Chondrocyte (in vitro differentiated cells): Measurements from ENCODE around the gene THOC1. TPM values are rescaled to one million over a fixed set of nuclear protein-coding genes. Genes with fewer than 3 reads are reported as not detected.
A peak's percentile ranks its signal among the peaks of the same experiment; 100 is the strongest.
"Not testable (repeated sequence)": the region's sequence is repeated elsewhere in the genome, so short reads cannot be mapped to it uniquely, and the experiment has no call there.

Experiments
- DNase-seq: peaks from one replicate; pipeline ENCODE4 v3.0.0; 2021; ENCODE audit warnings: mixed read lengths, low spot score
- H3K27ac Mint-ChIP-seq: one replicate; pipeline ENCODE4 v1.8.0; 2021; ENCODE audit warnings: mild to moderate bottlenecking, moderate library complexity, mixed read lengths; ENCODE audit not compliant: unreplicated experiment
- H3K27me3 Mint-ChIP-seq: 2 replicates; pipeline ENCODE4 v1.8.0; 2021; ENCODE audit warnings: low read depth, mixed read lengths
- H3K36me3 Mint-ChIP-seq: 2 replicates; pipeline ENCODE4 v1.8.0; 2021; ENCODE audit warnings: low read depth, mixed read lengths
- H3K4me1 Mint-ChIP-seq: 2 replicates; pipeline ENCODE4 v1.8.0; 2021; ENCODE audit warnings: low read depth, mild to moderate bottlenecking, mixed read lengths
- H3K4me3 Mint-ChIP-seq: one replicate; pipeline ENCODE4 v1.8.0; 2021; ENCODE audit warnings: mild to moderate bottlenecking, moderate library complexity, mixed read lengths; ENCODE audit not compliant: unreplicated experiment
- H3K9me3 Mint-ChIP-seq: 2 replicates; pipeline ENCODE4 v1.8.0; 2021; ENCODE audit warnings: low read depth, mixed read lengths
- total RNA-seq: library from RNA; stranded (reverse); gene quantifications from 3 replicates; pipeline ENCODE4 v1.2.1, GENCODE V29; 2021
- TF ChIP-seq, protein P1 (sequence below): fragments of 200-600 bp; sonication (generic); IDR thresholded peaks from 2 replicates; pipeline ENCODE4 v1.5.0; 2021; ENCODE audit warnings: antibody characterized with exemption, mild to moderate bottlenecking, moderate library complexity

Gene THOC1
- total RNA-seq, 1 donor from 2014 or later, result 19.9 TPM

DNA sequence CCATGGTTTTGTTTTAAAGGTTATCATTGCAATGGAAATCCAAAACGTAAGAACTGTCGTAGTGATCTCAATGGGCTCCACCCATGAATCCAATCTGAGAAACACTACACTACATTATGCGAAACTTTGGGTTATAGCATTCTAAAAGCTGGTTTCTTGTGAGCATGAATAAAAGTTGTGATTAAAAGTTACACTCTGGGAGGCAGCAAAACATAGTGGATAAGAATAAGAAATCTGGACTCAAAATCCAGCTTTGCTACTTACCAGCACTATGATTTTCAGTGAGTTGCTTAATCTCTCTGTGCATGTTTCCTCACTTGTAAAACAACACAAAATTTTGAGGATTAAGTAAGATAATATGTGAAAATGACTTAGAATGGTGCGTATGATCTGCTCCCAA lies 25.7 kb upstream of the THOC1 start:
- Mint-ChIP-seq H3K4me1 (peaks cover 17% of the 10 kb centered on the region), H3K27me3 (no peaks in the 10 kb centered on the region), H3K4me3 (no peak overlapping the region), H3K27ac (no peak overlapping the region), H3K9me3 (peaks cover 2% of the 10 kb centered on the region), H3K36me3 (no peaks in the 10 kb centered on the region)
- TF ChIP-seq, protein P1, sequence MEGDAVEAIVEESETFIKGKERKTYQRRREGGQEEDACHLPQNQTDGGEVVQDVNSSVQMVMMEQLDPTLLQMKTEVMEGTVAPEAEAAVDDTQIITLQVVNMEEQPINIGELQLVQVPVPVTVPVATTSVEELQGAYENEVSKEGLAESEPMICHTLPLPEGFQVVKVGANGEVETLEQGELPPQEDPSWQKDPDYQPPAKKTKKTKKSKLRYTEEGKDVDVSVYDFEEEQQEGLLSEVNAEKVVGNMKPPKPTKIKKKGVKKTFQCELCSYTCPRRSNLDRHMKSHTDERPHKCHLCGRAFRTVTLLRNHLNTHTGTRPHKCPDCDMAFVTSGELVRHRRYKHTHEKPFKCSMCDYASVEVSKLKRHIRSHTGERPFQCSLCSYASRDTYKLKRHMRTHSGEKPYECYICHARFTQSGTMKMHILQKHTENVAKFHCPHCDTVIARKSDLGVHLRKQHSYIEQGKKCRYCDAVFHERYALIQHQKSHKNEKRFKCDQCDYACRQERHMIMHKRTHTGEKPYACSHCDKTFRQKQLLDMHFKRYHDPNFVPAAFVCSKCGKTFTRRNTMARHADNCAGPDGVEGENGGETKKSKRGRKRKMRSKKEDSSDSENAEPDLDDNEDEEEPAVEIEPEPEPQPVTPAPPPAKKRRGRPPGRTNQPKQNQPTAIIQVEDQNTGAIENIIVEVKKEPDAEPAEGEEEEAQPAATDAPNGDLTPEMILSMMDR, result peak; percentile 73
- no peak for DNase-seq

DNA sequence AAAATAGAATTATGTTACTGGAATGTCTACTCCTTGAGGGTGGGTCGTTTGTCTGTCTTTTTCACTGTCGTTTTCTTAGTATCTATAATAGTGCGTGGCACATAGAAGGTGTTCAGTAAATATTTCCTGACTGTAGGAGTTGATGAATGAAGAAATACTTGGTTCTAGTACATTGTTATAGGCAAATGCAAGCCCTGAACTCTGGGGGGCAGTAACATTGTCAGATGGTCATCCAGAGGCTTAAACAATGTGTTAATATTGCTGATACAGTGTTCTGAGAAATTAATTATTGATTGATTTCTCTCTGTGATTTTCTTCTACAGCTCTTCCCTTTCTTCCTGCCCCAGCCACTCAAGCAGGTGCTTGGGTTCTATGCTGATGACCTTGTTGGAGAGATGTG lies 24.4 kb upstream of the THOC1 start:
- no peaks in the 10 kb centered on the region for H3K27me3 Mint-ChIP-seq

DNA sequence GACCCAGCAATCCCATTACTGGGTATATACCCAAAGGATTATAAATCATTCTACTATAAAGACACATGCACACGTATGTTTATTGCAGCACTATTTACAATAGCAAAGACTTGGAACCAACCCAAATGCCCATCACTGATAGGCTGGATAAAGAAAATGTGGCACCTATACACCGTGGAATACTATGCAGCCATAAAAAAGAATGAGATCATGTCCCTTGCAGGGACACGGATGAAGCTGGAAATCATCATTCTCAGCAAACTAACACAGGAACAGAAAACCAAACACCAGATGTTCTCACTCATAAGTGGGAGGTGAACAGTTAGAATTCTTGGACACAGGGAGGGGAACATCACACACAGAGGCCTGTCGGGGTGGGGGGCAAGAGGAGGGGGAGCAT lies 22.1 kb upstream of the THOC1 start:
- DNase-seq, H3K4me1 Mint-ChIP-seq, H3K9me3 Mint-ChIP-seq, H3K36me3 Mint-ChIP-seq, H3K27ac Mint-ChIP-seq, H3K4me3 Mint-ChIP-seq, H3K27me3 Mint-ChIP-seq: not testable (repeated sequence)

More for the DNA sequence above, 24.4 kb upstream of the THOC1 start:
- Mint-ChIP-seq H3K36me3 (no peaks in the 10 kb centered on the region), H3K4me1 (peaks cover 17% of the 10 kb centered on the region), H3K9me3 (peaks cover 2% of the 10 kb centered on the region), H3K27ac (no peak overlapping the region), H3K4me3 (no peak overlapping the region)
- DNase-seq, result no peak
- TF ChIP-seq, protein P1, result peak; percentile 64

DNA sequence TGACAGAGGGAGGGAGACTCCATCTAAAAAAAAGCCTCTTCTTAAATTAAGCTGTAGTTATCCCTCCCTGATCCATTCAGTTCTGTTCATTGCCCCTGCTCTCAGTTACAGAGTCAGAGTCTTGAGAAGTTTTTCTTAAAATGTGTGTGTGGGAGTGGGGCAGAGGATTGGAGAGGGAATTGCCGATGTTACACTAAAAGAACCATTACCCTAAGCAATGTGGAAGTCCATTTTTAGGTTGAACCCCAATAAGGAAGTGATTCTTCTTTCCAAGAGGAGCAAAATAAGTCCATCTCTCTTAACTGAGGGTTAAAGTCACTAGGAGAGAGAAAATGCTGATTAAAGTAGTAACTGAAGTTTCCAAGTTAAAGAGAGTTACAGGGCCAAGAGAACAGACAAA lies 21.2 kb upstream of the THOC1 start:
- no peak for DNase-seq
- TF ChIP-seq, protein P1, result no peak
- H3K27ac Mint-ChIP-seq, result no peak overlapping the region
- no peaks in the 10 kb centered on the region for H3K36me3 Mint-ChIP-seq
- H3K27me3 Mint-ChIP-seq, result no peaks in the 10 kb centered on the region
- H3K9me3 Mint-ChIP-seq, result no peaks in the 10 kb centered on the region
- H3K4me3 Mint-ChIP-seq, result no peak overlapping the region
- H3K4me1 Mint-ChIP-seq, result no peaks in the 10 kb centered on the region

DNA sequence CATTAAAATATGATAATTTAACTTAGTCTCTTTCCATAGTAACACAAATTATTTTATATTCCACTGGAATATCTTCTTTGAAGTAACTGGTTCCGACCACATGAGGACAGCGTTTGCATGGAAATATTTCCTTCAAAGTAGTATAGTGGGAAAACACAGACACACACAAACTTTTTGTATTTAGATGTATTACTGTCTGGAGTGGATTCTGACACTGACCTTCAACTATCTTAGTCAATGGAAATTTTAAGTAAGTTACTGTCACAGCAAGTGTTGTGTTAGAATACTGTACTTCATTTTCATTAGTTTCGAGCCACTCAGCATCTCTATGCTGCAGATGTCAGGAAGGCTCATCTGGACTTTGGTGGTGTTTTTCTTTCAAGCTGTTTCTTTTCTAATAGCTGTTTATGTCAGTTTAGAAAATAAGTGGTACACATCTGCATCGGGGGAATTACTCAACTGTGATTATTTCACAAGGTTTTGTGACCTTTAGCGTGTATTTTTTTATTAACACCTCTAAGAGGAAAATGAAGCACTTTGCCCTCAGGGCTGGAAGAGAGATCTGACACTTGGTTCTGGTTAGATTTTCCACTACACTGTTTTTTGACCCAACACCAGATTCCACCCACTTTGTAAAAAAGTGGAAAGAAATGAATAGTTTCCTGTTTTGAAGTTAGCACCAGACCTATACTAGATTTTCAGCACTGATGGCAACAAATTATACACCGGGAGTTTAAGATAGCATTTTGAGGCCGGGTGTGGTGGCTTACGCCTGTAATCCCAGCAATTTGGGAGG lies 18.9 kb upstream of the THOC1 start:
- TF ChIP-seq, protein P1, result peak; percentile 84
- DNase-seq, result no peak

DNA sequence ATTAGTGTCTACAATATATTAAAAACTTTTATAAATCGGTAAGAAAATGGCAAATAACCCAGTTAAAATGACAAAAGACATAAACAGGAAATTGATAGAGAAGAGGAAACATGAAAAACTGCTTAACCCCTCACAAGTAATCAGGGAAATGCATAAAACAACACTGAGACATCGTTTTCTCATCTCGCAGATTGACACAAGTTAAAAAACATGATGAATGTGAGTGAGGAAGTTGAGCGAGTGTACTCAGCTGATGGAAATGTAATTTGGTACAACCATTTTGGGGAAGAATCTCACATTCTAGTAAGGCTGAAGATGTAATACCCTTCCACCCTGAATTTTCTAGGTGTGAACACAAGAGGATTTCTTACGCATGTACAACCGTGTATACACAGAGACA lies 18.0 kb upstream of the THOC1 start:
- Mint-ChIP-seq H3K27me3 (no peaks in the 10 kb centered on the region), H3K9me3 (no peaks in the 10 kb centered on the region), H3K4me1 (no peaks in the 10 kb centered on the region), H3K36me3 (no peaks in the 10 kb centered on the region), H3K4me3 (no peak overlapping the region), H3K27ac (no peak overlapping the region)
- no peak for DNase-seq
- TF ChIP-seq, protein P1, result no peak

More for the DNA sequence above, 18.9 kb upstream of the THOC1 start:
- Mint-ChIP-seq H3K27ac (no peak overlapping the region), H3K4me1 (no peaks in the 10 kb centered on the region), H3K9me3 (no peaks in the 10 kb centered on the region), H3K4me3 (no peak overlapping the region), H3K36me3 (no peaks in the 10 kb centered on the region), H3K27me3 (no peaks in the 10 kb centered on the region)
